ENCODE results near the gene CLPSL2. TPM values are rescaled to one million over a fixed set of nuclear protein-coding genes. Genes with fewer than 3 reads are reported as not detected.

Gene CLPSL2
- total and polyA plus RNA-seq, 11 donors: not detected

- DNase-seq (no peak), ATAC-seq (no peak)
- no peaks in the 10 kb centered on the region for H3K27me3 ChIP-seq
- intact Hi-C loops (cut with DNase I): loop anchor here in 3 of 10 donors (10.0 kb wide), 1 partner anchor 342 kb away; no protein-coding TSS in a partner anchor
- no peak overlapping the region for H3K4me3 ChIP-seq
- H3K27ac ChIP-seq: no peak overlapping the region
- no peaks in the 10 kb centered on the region for H3K36me3 ChIP-seq
- no peaks in the 10 kb centered on the region for H3K4me1 ChIP-seq
- WGBS, 4 donors: 83 to 95% (median 91%) methylated on average over 4 of the region's 4 CpGs
- H3K9me3 ChIP-seq: peaks cover 0 to 8% (median 0%) of the 10 kb centered on the region in 12 donors
- no peak for TF ChIP-seq POLR2A (IDR thresholded peaks at IDR 0.05)
- TF ChIP-seq, protein P1, sequence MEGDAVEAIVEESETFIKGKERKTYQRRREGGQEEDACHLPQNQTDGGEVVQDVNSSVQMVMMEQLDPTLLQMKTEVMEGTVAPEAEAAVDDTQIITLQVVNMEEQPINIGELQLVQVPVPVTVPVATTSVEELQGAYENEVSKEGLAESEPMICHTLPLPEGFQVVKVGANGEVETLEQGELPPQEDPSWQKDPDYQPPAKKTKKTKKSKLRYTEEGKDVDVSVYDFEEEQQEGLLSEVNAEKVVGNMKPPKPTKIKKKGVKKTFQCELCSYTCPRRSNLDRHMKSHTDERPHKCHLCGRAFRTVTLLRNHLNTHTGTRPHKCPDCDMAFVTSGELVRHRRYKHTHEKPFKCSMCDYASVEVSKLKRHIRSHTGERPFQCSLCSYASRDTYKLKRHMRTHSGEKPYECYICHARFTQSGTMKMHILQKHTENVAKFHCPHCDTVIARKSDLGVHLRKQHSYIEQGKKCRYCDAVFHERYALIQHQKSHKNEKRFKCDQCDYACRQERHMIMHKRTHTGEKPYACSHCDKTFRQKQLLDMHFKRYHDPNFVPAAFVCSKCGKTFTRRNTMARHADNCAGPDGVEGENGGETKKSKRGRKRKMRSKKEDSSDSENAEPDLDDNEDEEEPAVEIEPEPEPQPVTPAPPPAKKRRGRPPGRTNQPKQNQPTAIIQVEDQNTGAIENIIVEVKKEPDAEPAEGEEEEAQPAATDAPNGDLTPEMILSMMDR (IDR thresholded peaks at IDR 0.05): no peak
Measured at GRCh38 chr6:35752330-35752729, 24.1 kb upstream of the CLPSL2 start.

- 75 to 83% (median 81%) methylated on average over 6 of the region's 6 CpGs for WGBS, 4 donors
- H3K4me1 ChIP-seq: no peaks in the 10 kb centered on the region
- intact Hi-C loops (cut with DNase I): loop anchor here in 3 of 10 donors (5.0 to 10.0 kb wide), 2 partner anchors 232 to 340 kb away; no protein-coding TSS in a partner anchor
- no peaks in the 10 kb centered on the region for H3K36me3 ChIP-seq
- peaks cover 0 to 9% (median 0%) of the 10 kb centered on the region in 9 donors for H3K27me3 ChIP-seq
- H3K4me3 ChIP-seq: no peak overlapping the region
- TF ChIP-seq POLR2A (IDR thresholded peaks at IDR 0.05): no peak
- TF ChIP-seq, protein P1 (IDR thresholded peaks at IDR 0.05): peak in 4 of 12 donors; percentile 4 to 22 (median 16)
- no peaks in the 10 kb centered on the region for H3K9me3 ChIP-seq
- ATAC-seq (peak in 3 of 4 donors; percentile 66 to 67 (median 67)), DNase-seq (no peak)
- no peak overlapping the region for H3K27ac ChIP-seq
Measured at GRCh38 chr6:35754452-35755277, 21.7 kb upstream of the CLPSL2 start.

DNA sequence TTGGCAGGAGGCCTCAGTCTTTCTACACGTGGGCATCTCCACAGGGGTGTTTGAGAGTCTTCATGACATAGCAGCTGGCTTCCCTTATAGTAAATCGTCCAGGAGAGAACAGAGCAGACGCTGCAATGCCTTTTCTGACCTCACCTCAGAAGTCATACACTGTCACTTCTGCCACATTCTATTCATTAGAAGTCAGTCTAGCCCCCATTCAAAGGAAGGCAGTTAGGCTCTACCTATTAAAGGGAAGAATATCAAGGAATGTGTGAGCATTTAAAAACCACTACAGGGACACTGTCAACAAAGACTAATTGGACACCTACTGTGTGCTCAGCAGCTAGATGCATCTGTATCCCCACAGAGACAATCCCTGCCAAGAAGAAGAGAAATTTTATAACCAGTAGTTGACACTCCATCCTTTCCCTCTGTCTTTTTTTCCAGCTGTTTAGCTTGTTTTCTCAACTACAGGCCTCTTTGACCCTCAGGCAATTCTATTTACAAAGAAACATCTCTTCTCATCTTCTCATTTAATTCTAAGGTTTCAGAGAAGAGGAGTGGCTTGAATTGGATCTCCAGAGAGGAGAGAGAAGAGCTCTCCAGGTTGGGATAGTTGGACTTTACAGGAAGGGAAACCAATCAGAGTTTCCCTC, 21.0 kb upstream of the CLPSL2 start:
- Histone ChIP-seq H3K4me3 (no peak overlapping the region), H3K27me3 (peaks cover 0 to 17% (median 0%) of the 10 kb centered on the region in 9 donors), H3K27ac (no peak overlapping the region), H3K36me3 (no peaks in the 10 kb centered on the region), H3K4me1 (no peaks in the 10 kb centered on the region), H3K9me3 (no peaks in the 10 kb centered on the region)
- WGBS, 4 donors: 41 to 50% (median 43%) methylated on average over 3 of the region's 3 CpGs
- no peak for ATAC-seq
- intact Hi-C loops (cut with DNase I): loop anchor here in 3 of 10 donors (5.0 to 10.0 kb wide), 2 partner anchors 233 to 339 kb away; no protein-coding TSS in a partner anchor
- TF ChIP-seq POLR2A (IDR thresholded peaks at IDR 0.05): no peak
- TF ChIP-seq, protein P1 (IDR thresholded peaks at IDR 0.05): no peak
- DNase-seq: no peak

Measured in heart left ventricle (tissue), 16 donors.